ENCODE results near the gene MRPS2. TPM values are rescaled to one million over a fixed set of nuclear protein-coding genes. Genes with fewer than 3 reads are reported as not detected.
"Not testable (repeated sequence)": the region's sequence is repeated elsewhere in the genome, so short reads cannot be mapped to it uniquely, and the experiment has no call there.

The MRPS2 gene
- total RNA-seq, 3 donors from 2014 or later (not counting 1 experiment from before 2014, with no cell fraction given): 15.6 to 26.7 (median 24.7) TPM

GRCh38 chr9:135531096-135531495 is 30.6 kb downstream of the MRPS2 start:
- no peaks in the 10 kb centered on the region for H3K9me3 ChIP-seq (ENCODE audit: control insufficient read depth, insufficient read depth, low read length)
- no peak for TF ChIP-seq CTCF (IDR thresholded peaks at IDR 0.05)
- Mint-ChIP-seq H3K27me3 (ENCODE audit: low read depth in 2 of 2) (peaks cover 12 to 22% of the 10 kb centered on the region in 2 donors), H3K4me3 (no peak overlapping the region), H3K36me3 (no peaks in the 10 kb centered on the region), H3K27ac (no peak overlapping the region), H3K9me3 (no peaks in the 10 kb centered on the region), H3K4me1 (no peaks in the 10 kb centered on the region)
- H3K36me3 ChIP-seq (ENCODE audit: control insufficient read depth, insufficient read depth, low read length): no peaks in the 10 kb centered on the region
- H3K27me3 ChIP-seq (ENCODE audit: control insufficient read depth, insufficient read depth, low read length): peaks cover 2% of the 10 kb centered on the region
- no peak overlapping the region for H3K27ac ChIP-seq (ENCODE audit: low read length)
- no peak for ATAC-seq
- H3K4me1 ChIP-seq (ENCODE audit: control insufficient read depth, insufficient read depth, low read length): no peaks in the 10 kb centered on the region
- no peak for DNase-seq
- 91% methylated on average over 10 of the region's 10 CpGs for WGBS (ENCODE audit: insufficient coverage)
- intact Hi-C loops (cut with micrococcal nuclease): no loop called here
- no peak overlapping the region for H3K4me3 ChIP-seq (ENCODE audit: low read length)

GRCh38 chr9:135533113-135533512 is 32.6 kb downstream of the MRPS2 start:
- WGBS (ENCODE audit: insufficient coverage): 90% methylated on average over 3 of the region's 3 CpGs
- H3K27ac ChIP-seq (ENCODE audit: low read length): no peak overlapping the region
- peak in 1 of 3 donors; percentile 19 for ATAC-seq
- DNase-seq: no peak
- no peak for TF ChIP-seq CTCF (IDR thresholded peaks at IDR 0.05)
- intact Hi-C loops (cut with micrococcal nuclease): no loop called here
- no peaks in the 10 kb centered on the region for H3K36me3 Mint-ChIP-seq
- H3K4me1 Mint-ChIP-seq: no peaks in the 10 kb centered on the region
- no peaks in the 10 kb centered on the region for H3K36me3 ChIP-seq (ENCODE audit: control insufficient read depth, insufficient read depth, low read length)
- no peak overlapping the region for H3K4me3 ChIP-seq (ENCODE audit: low read length)
- peaks cover 16 to 22% of the 10 kb centered on the region in 2 donors for H3K27me3 Mint-ChIP-seq (ENCODE audit: low read depth in 2 of 2)
- no peaks in the 10 kb centered on the region for H3K4me1 ChIP-seq (ENCODE audit: control insufficient read depth, insufficient read depth, low read length)
- H3K9me3 Mint-ChIP-seq: no peaks in the 10 kb centered on the region
- peaks cover 2% of the 10 kb centered on the region for H3K27me3 ChIP-seq (ENCODE audit: control insufficient read depth, insufficient read depth, low read length)
- no peaks in the 10 kb centered on the region for H3K9me3 ChIP-seq (ENCODE audit: control insufficient read depth, insufficient read depth, low read length)
- no peak overlapping the region for H3K4me3 Mint-ChIP-seq
- no peak overlapping the region for H3K27ac Mint-ChIP-seq

- TF ChIP-seq CTCF (IDR thresholded peaks at IDR 0.05): no peak
- H3K27ac Mint-ChIP-seq: no peak overlapping the region
- no peak overlapping the region for H3K4me3 Mint-ChIP-seq
- DNase-seq (no peak), ATAC-seq (no peak)
- Histone ChIP-seq H3K4me1 (ENCODE audit: control insufficient read depth, insufficient read depth, low read length) (no peaks in the 10 kb centered on the region), H3K36me3 (ENCODE audit: control insufficient read depth, insufficient read depth, low read length) (no peaks in the 10 kb centered on the region), H3K27me3 (ENCODE audit: control insufficient read depth, insufficient read depth, low read length) (peaks cover 2% of the 10 kb centered on the region), H3K27ac (ENCODE audit: low read length) (no peak overlapping the region), H3K4me3 (ENCODE audit: low read length) (no peak overlapping the region), H3K9me3 (ENCODE audit: control insufficient read depth, insufficient read depth, low read length) (no peaks in the 10 kb centered on the region)
- WGBS (ENCODE audit: insufficient coverage): 86% methylated on average over 12 of the region's 12 CpGs
- peaks cover 16 to 22% of the 10 kb centered on the region in 2 donors for H3K27me3 Mint-ChIP-seq (ENCODE audit: low read depth in 2 of 2)
- no peaks in the 10 kb centered on the region for H3K36me3 Mint-ChIP-seq
- H3K9me3 Mint-ChIP-seq: no peaks in the 10 kb centered on the region
- intact Hi-C loops (cut with micrococcal nuclease): no loop called here
- H3K4me1 Mint-ChIP-seq: no peaks in the 10 kb centered on the region
Measured at GRCh38 chr9:135533674-135534073, 33.2 kb downstream of the MRPS2 start.

- H3K36me3 Mint-ChIP-seq; H3K27me3 ChIP-seq (ENCODE audit: control insufficient read depth, insufficient read depth, low read length); H3K36me3 ChIP-seq (ENCODE audit: control insufficient read depth, insufficient read depth, low read length); H3K4me3 ChIP-seq (ENCODE audit: low read length); H3K27ac ChIP-seq (ENCODE audit: low read length); H3K4me1 ChIP-seq (ENCODE audit: control insufficient read depth, insufficient read depth, low read length); H3K9me3 Mint-ChIP-seq; ATAC-seq; intact Hi-C loops (cut with micrococcal nuclease); H3K9me3 ChIP-seq (ENCODE audit: control insufficient read depth, insufficient read depth, low read length); H3K4me3 Mint-ChIP-seq; H3K4me1 Mint-ChIP-seq; H3K27ac Mint-ChIP-seq: not testable (repeated sequence)
- peak in 1 of 2 donors; percentile 0 for DNase-seq
- peaks cover 19 to 27% of the 10 kb centered on the region in 2 donors for H3K27me3 Mint-ChIP-seq (ENCODE audit: low read depth in 2 of 2)
- 27% methylated on average over 10 of the region's 10 CpGs for WGBS (ENCODE audit: insufficient coverage)
Measured at GRCh38 chr9:135534192-135534711, 33.8 kb downstream of the MRPS2 start.

GRCh38 chr9:135534826-135535225 is 34.3 kb downstream of the MRPS2 start:
- H3K4me1 Mint-ChIP-seq; H3K9me3 ChIP-seq (ENCODE audit: control insufficient read depth, insufficient read depth, low read length); H3K9me3 Mint-ChIP-seq; H3K36me3 ChIP-seq (ENCODE audit: control insufficient read depth, insufficient read depth, low read length); intact Hi-C loops (cut with micrococcal nuclease); ATAC-seq; H3K4me1 ChIP-seq (ENCODE audit: control insufficient read depth, insufficient read depth, low read length); DNase-seq; H3K36me3 Mint-ChIP-seq; H3K27ac Mint-ChIP-seq; H3K4me3 Mint-ChIP-seq; H3K27me3 ChIP-seq (ENCODE audit: control insufficient read depth, insufficient read depth, low read length); H3K27ac ChIP-seq (ENCODE audit: low read length); H3K4me3 ChIP-seq (ENCODE audit: low read length): not testable (repeated sequence)
- peaks cover 21 to 32% of the 10 kb centered on the region in 2 donors for H3K27me3 Mint-ChIP-seq (ENCODE audit: low read depth in 2 of 2)
- 90% methylated on average over 4 of the region's 4 CpGs for WGBS (ENCODE audit: insufficient coverage)

- H3K27ac Mint-ChIP-seq; H3K4me3 ChIP-seq (ENCODE audit: low read length); H3K36me3 Mint-ChIP-seq; H3K36me3 ChIP-seq (ENCODE audit: control insufficient read depth, insufficient read depth, low read length); H3K4me1 Mint-ChIP-seq; H3K9me3 Mint-ChIP-seq; H3K27me3 ChIP-seq (ENCODE audit: control insufficient read depth, insufficient read depth, low read length); H3K27ac ChIP-seq (ENCODE audit: low read length); H3K4me3 Mint-ChIP-seq; DNase-seq; intact Hi-C loops (cut with micrococcal nuclease); ATAC-seq; H3K4me1 ChIP-seq (ENCODE audit: control insufficient read depth, insufficient read depth, low read length); H3K9me3 ChIP-seq (ENCODE audit: control insufficient read depth, insufficient read depth, low read length): not testable (repeated sequence)
- 84% methylated on average over 13 of the region's 13 CpGs for WGBS (ENCODE audit: insufficient coverage)
- H3K27me3 Mint-ChIP-seq (ENCODE audit: low read depth in 2 of 2): peaks cover 21 to 39% of the 10 kb centered on the region in 2 donors
Measured at GRCh38 chr9:135535631-135536030, 35.1 kb downstream of the MRPS2 start.

Data from natural killer cell (primary cell).